Suppressor macrophage treated with lipopolysaccharide for 4 hours (primary cell): ENCODE results near the gene VAV3.
A peak's percentile ranks its signal among the peaks of the same experiment; 100 is the strongest.

Source experiments
- DNase-seq: peaks from one replicate; pipeline ENCODE4 v3.0.0-alpha.2; 2020

Gene VAV3

GRCh38 chr1:107830075-107830474 is 134.9 kb downstream of the VAV3 start:
- DNase-seq, result no peak

DNA sequence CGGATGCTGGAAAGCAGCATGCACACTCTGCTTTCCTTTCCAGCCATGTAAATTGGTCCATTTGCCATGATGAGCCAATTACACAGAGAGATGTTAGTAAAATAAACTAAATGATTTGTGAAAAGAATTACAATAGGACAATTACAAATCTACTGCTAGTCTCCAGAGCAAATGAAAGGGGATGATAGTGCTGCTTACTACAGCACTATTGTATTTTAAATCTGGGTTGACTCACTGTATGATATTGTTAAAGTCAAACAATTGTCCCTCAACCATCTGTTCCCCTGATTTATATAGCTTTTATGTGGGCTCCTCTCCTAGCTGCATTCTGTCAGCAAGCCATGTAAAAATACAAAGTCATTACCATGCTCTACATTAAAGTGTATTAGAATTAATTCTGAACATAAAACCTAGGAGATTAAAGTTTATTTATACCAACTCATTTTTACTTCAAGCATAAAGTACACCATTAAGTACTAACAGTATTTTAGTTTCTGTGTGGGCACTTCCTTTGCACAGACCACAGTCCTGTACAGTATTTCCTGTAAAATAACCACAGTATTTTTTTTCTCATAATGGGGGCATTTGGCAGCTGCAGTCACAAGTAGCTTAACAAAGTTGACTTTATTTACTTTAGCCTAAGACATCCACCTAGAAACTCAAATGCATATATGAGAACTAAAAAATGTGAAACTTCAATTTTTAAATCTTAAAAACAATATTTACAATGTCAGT is 135.8 kb downstream of the VAV3 start:
- DNase-seq, result no peak

DNA sequence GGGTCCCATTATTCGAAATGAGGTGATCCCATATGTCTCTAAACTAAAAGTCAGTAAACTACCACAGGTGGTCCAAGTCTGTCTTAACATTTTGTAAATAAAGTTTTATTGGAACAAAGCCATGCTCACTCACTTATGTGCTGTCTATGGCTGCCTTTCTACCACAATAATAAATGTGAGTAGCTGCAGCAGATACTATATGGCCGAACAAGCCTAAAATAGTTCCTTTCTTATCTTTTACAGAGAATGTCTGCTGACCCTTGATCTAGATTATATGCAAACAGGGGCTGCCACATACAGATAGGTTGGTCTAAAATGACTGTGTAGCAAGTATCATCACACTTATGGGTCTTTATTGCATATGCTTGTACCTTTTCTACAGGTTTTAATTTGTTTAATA is 140.0 kb downstream of the VAV3 start:
- no peak for DNase-seq

DNA sequence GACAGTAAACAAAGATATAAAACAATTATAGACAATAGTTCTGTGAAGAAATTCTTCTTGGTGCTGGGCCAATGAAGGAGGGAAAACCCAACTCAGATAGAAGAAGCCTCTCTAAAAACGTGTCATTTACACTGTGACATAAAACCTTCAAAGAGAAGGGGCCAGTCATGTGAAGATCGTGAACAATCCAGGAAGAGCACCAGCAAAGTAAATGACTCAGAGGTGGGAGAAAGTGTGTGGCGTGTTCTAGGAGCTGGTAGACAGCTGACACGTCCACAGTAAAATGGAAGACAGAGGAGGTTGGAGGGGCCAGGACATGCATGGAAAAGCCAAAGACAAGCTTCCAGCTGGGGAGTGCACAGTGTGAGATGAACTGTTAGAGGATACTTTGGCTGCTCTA is 143.6 kb downstream of the VAV3 start:
- peak; percentile 57 for DNase-seq

- DNase-seq, result peak; percentile 62
These were observed 144.2 kb downstream of the VAV3 start for GRCh38 chr1:107820801-107821200.

DNA sequence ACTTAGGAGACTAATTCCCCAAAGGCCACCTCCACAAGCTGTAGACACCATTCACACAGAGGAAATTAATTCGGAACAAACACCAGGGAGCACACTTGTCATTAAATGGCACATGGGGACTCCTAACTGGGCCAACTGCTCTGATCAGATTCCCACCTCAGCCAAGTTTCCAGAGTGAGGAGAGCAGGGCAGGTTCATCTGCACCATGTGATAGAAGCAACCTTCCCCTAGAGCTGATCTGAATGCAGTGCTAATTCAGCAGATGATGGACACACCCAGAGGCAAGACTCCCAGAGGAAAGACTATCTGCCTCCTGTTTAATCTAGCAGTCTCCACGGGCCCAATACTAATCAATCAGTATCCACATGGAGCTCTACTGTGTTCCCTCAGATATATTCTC is 147.0 kb downstream of the VAV3 start:
- no peak for DNase-seq

DNA sequence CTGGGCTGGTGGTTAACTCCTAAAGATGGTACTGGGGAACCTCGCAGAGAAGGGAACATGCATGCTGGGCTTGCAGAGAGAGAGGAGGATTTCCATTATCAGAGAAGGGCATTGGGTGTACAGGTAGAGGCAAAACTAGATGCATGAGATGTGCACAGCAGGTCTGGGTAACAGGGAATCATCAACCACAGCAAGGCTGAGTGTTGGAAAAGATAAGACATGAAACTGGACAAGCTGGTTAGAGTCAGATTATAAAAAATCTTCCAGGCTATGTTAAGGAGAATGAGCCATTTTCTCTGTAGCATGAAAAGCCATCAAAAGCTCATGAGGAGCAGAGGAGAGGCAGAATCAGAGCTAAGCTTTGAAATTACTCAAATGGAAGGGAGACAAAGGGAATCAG is 147.8 kb downstream of the VAV3 start:
- no peak for DNase-seq

- peak; percentile 38 for DNase-seq
These were observed 154.6 kb downstream of the VAV3 start for GRCh38 chr1:107810291-107810951.

DNA sequence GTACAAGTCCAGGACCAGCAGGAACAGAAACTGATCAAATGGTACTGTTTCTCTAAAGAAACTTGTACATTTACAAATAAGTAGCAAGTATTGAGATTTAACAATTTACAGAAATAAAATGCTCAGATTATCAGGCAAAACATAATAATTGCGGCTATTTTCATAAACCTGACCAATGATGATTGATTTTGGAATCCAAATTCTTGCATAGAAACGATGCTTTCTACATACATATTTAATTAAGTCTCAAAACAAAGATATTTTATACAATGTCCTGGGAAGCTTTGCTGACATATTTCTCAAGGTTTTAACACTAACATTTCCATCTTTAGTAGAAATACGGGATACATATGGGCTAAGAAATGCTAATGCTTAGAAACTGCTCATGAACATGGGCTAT is 157.1 kb downstream of the VAV3 start:
- no peak for DNase-seq

DNA sequence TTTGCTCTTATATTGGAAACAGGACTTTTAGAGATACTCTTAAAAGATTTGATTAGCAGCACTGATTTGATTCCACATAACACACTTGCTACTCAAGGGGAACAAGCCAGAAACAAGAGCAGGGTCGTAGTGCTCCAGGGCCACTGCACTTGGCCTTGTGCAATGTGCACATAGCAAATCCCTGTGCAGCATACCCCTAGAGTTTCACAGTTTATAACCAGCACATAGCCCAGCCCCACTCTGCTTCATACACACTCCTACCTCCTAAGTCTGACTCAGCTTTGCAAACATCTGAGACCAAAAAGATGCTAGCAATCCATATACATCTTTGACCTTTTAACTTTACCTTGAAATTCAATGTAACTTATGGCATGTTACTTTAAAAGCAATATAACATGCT is 157.6 kb downstream of the VAV3 start:
- DNase-seq, result no peak

DNA sequence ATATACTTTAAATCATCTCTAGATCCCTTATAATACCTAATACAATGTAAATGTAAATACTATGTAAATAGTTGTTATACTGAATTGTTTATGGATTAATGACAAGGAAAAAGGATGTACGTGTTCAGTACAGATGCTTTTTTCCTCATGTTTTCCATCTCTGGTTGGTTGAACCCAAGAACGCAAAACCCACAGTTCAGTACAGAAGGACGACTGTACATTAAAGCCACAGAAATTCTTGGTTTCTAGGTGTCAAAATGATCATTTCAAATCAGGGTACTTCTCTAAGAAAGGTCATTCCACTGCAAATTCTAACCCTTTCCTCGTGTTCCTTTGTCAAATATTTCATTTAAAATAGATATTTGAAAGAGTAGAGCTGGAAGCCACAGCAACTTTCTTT is 158.1 kb downstream of the VAV3 start:
- no peak for DNase-seq

- DNase-seq, result no peak
These were observed 160.2 kb downstream of the VAV3 start for GRCh38 chr1:107804741-107805140.

- no peak for DNase-seq
These were observed 160.8 kb downstream of the VAV3 start for GRCh38 chr1:107804134-107804533.

DNA sequence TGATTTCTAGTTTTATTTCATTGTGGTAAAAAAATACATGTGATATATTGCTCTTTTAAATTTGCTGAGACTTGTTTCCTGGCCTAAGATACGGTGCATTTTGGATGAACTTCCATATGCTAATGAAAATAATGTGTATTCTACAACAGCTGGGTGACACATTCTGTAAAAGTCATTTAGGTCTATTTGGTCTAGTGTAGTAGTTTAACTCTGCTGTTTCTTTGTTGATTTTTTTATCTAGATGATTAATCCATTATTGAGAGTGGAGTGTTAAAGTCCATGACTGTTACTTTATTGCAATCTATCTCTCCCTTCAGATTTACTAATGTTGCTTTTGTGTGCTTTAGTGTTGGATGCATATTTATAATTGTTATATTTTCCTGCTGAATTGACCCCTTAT is 161.4 kb downstream of the VAV3 start:
- DNase-seq, result no peak

DNA sequence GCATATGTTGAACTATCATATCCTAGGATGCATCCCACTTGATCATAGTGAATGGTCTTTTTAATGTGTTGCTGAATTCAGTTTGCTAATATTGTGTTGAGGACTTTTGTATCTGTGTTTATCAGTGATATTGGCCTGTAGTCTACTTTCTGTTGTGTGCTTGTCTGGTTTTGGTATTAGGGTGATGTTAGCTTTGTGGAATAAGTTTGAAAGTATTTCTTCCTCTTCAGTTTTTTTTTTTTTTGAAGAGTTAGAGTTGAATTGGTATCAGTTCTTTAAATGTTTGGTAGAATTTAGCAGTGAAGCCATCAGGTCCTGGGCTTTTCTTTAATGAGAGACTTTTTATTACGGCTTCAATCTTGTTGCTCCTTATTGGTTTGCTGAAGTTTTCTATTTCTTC is 162.3 kb downstream of the VAV3 start:
- no peak for DNase-seq

DNA sequence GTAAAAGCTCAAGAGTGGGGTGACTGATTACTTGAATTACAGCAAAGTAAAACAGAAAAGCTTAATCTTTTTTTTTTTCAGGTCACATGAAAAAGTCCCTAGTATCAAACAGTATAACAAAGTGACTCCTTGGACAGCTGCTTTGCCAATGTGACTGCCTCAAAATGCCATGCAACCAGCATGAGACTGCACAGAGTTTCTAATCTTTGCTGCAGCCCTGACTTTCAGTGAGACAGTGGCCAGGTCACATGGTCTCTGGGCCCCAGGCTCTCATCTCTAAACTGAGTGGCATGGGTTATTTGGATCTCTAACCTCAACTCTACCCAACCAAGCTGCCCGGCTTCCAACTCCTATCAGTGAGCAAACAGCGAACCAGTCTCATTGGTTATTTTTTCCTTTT is 169.0 kb downstream of the VAV3 start:
- DNase-seq, result no peak

- DNase-seq, result no peak
These were observed 169.5 kb downstream of the VAV3 start for GRCh38 chr1:107795441-107795840.

GRCh38 chr1:107794571-107794970 is 170.4 kb downstream of the VAV3 start:
- DNase-seq, result no peak

- DNase-seq, result no peak
These were observed 171.0 kb downstream of the VAV3 start for GRCh38 chr1:107793896-107794453.

GRCh38 chr1:107791348-107791747 is 173.6 kb downstream of the VAV3 start:
- DNase-seq, result no peak

DNA sequence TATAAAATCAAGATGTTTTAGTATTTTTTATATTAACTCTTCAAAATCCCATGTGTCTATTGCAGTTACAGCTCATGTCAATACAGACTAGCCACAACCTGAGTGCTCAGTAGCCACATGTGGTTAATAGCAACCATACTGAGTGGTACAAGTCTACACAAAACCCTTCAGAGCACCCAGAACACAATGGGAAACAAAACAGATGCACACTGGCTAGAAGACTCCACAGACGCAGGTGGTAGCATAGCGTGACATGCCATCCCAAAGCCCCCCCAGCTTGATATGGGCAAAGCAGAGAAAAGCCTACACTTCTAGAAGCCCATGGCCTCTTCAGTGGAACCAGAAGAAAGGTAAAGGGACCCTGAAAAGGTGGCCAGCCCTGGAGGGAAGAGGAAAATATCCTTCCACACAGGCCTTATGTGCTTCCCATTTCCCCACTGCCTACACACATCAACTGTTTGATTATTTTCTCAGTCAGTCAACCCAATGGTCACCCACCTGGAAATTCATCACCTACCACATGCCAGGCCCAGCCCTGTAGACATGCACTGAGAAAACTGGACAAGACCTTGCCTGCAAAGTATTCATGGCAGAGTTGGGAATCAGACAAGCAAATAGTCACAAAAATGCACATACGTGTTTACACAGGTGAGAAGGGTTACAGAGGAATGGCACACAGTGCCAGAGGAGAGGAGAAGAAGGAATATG is 175.0 kb downstream of the VAV3 start:
- no peak for DNase-seq

DNA sequence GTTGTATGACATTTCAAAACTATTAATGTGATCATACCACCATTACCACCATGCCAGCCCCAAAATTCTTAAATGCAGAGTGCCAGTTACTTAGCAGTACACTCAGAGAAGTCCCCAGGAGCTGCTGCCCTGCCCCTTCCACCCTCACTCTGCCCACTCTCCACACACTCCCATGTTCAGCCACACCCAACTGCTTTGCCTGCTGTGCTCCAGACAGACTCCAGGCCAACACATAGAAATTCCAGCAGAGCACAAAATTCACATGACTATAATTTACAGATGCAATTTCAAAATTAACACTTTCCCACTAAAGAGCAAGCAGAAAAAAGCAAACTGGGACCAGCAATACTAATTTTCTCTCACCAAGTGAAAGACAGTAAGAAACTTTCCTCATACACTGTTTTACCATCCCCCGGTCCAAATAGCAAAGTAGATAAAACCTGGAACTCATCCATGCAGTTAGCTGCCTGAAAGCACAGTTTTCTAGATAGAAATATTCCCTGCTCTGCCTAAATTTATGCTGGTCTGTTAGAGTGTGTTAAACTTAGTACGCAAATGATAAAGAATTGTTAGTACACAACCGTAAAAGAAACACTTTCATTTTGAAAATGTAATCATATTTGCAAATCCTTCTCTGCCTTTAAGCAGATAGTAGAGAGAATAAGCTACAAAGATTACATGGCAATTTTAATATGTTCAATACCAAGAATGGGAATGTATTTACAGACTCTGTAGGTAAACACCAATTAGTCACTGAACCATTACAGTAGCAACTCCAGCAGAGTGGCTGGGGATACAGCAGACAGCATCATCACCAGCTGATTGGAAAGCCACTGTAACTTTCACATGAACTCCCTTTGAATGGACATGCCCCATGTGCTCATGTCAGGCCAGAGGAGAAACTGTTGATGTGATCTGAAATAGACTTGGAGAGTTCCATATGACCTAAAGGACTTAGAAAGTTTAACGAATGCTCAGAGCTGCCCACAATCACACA is 176.5 kb downstream of the VAV3 start:
- DNase-seq, result peak; percentile 35

DNA sequence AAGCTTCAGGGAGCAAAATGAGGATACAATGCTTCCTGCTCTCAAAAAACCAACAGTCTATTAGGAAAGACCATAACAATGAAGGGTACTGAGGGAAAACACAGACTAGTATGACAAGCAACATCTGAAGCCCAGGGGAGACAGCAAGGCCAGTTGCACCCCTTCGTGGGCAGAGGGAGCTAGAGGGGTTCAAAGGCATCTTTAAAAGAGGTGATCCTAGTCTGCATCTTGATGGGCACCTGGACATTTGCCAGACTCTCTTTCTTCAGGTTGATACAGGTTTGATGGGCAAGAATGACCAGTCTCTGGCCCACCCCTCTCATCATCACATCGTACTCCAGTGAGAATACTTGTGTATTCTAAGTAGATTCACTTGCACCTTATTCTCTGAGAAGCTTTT is 177.7 kb downstream of the VAV3 start:
- DNase-seq, result peak; percentile 15
